Hippocampal formation (tissue), 2 donors: Measurements from ENCODE around the gene MCTP1.

Experiments used
- DNase-seq, 2 donors: peaks; one replicate each; lab custom pipeline; 2025; lab: John Stamatoyannopoulos, UW

The MCTP1 gene

DNA sequence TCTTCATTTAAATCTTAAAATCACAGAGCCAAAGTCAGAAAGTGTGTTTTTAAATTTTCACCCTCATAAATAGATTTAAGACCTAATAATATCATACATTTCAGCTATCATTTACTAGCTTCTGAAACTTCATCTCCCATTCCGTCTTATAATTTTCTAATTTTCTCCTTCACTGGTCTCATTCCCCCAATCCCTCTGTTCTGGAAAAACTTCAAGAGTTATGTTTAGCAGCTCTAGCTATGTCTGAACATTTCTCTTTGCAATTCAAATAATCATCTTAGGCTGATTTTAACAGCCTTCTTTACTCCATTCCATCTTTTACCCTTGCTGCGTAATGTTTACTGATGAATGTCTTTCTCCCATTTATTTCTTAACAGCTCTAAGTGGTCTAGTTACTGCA is 474.0 kb downstream of the MCTP1 start:
- no peak for DNase-seq

- no peak for DNase-seq
These were observed 474.6 kb downstream of the MCTP1 start for GRCh38 chr5:94810281-94810680.

GRCh38 chr5:94808497-94808896 is 476.4 kb downstream of the MCTP1 start:
- DNase-seq = no peak

DNA sequence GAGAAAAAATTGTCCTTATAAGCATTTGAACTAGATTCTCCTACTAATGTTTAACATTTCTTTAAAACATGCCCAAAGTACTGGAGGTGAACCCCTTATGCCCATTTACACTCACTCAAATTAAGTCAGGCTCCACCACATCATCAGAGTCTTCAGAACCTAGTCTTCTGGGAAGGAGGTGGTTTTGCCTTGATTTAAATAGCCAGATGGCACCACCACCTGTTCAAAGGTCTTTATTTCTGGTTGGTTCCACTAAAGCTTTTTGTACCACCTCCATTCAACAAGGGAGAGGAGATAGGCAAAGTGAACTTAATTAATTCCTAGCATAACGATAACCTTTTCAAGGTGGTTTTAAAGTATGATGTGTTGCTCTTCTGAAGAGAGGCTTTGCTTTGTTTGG is 476.9 kb downstream of the MCTP1 start:
- no peak for DNase-seq

- DNase-seq = no peak
These were observed 482.4 kb downstream of the MCTP1 start for GRCh38 chr5:94802450-94802849.

GRCh38 chr5:94796586-94796985 is 488.3 kb downstream of the MCTP1 start:
- no peak for DNase-seq

DNA sequence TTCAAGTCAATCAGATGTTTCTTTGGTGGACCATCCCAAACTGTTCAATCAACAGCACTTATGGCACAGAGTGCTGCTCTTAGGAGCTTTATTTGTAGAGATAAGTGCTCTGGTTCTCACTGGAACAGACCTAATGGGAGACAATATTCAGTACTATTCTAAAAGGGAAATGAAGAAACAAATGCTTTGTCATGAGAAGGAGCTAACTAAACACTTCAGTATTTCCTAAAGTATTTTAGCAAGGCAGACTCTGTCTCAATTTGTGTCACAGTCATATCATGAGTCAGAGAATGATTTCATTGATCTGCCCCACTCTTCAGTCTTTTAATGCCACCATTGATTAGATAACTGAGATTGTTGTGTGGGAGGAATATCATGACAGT is 491.1 kb downstream of the MCTP1 start:
- DNase-seq = no peak

GRCh38 chr5:94793113-94793815 is 491.6 kb downstream of the MCTP1 start:
- DNase-seq = no peak

- no peak for DNase-seq
These were observed 493.1 kb downstream of the MCTP1 start for GRCh38 chr5:94791829-94792228.

DNA sequence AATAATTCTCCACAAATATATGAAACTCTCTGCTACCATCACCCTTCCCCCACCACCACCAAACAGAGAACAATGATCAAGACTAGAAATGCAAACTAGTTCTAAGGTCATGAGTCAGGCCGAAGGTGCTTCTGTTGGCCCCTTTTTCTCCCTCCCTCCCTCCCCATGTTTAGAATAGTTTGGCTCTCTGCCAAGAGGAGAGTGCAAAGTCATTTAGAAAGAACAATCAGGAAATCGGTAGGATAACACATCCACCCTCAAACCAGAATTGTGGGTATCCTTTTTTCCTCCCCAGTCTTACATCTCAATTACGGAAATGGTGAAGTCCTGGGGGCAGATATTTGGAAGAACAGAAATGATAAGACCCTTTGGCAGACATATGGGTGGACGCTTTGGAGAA is 496.4 kb downstream of the MCTP1 start:
- DNase-seq = no peak

GRCh38 chr5:94784536-94785505 is 500.1 kb downstream of the MCTP1 start:
- DNase-seq = peak in 1 of 2 donors; percentile 7

DNA sequence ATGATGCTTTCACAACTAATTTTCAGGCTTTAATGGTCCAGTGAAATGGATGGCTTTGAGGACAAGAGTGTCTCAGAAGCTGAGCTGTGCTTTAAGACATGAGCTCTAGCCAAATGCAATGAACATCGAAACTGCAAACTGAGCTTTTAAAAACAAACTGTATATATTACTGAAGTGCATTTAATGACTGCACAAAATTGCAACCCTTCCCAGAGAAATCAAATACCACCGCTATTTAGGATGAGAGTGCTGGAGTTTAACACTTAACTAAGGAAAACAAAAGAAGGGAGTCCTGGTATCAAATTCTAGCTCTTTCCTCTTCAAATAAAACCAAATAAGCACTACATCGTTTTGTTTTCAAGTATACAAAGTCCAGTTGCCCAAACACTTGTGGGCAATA is 502.5 kb downstream of the MCTP1 start:
- no peak for DNase-seq

DNA sequence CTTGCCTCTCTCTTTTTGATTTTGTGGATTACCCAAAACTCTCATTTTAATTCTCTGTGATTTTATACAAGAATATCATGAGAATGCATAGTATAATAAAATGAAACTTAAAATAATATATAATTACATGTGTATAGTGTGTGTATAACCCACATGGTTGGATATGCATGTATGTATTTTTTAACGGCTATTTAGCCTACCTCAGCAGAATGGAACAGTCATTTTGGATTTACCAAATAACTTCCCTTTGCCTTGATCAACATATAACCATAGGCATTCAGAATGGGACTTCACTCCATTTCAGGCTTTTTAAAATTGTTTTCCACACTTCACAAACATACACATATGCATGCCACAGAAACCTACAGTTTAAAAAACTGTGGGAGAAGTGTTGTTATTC is 505.2 kb downstream of the MCTP1 start:
- DNase-seq = no peak

DNA sequence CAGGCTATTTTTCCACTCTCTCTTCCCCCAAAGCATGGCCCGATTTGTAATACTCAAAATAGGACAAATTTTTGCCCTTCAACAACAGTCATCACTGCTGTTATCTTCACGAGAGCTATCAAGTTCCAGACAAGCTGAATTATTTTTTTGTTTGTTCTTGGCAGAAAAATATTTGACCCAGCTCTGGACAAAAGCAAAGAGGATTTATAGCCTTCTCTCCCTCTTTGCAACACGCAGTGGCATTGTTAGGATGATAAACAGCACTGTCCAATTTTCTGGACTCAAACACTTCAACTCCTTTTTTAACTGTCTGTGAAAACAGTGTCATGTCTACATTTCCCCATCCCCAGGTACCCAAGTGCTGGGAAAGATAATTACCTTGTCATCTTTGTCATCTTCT is 506.2 kb downstream of the MCTP1 start:
- DNase-seq = no peak

DNA sequence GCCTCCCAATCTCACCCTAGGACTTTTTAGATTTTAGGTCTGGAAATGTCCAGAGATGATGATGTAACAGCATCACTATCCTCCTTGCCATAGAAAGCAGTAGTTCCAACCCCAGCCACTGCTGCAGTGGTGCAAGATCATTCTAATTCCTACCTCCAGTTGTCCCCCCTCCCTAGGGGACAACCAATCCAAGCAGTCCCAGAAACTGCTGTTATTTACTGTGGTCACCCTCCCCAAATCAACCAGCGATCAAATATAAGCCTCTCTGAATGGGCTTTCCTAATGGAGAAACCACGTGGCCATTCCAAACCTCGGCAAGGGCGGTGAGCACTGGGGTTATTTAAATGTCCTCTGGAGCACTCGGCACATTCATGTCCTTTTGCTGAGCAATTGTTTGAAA is 506.6 kb downstream of the MCTP1 start:
- DNase-seq = no peak

DNA sequence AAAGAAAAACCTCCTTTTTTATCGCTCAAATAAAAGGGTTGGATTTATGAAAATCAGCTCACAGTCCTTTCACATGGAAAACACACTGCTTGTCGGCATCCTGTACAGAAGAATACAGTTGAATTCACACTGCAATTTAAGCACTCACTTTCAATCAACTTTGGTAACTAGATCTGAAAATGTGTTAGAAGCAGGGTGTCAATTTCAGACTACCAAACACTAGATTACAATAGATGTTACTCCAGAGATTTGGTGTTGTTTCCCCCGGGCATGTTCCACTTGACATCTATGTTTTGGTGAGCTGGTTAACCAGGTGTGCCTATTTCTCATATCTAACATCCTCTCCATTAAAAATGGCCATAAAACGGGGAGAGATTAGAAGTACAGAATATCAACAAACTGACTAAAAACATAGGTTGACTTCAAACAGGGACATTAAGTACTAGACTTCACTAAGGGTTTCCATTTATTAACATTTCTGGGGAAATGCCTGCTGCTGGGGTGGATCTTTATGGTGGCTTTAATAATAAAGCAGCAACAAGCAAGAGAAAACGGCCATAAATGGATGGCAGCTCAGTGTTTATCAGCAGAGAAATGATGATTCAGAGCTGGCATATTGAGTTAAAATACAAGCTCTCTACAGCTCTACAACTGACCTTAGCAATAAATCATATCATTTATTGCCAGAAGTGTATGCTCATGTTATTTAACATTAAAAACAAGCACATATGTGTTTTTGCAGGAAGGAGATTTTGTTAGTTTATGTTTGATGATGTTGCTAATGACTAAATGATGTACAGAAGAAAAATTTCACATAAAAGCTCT is 507.6 kb downstream of the MCTP1 start:
- no peak for DNase-seq

- no peak for DNase-seq
These were observed 508.7 kb downstream of the MCTP1 start for GRCh38 chr5:94776167-94776566.

GRCh38 chr5:94775088-94775487 is 509.8 kb downstream of the MCTP1 start:
- no peak for DNase-seq

- no peak for DNase-seq
These were observed 513.2 kb downstream of the MCTP1 start for GRCh38 chr5:94771742-94772141.

DNA sequence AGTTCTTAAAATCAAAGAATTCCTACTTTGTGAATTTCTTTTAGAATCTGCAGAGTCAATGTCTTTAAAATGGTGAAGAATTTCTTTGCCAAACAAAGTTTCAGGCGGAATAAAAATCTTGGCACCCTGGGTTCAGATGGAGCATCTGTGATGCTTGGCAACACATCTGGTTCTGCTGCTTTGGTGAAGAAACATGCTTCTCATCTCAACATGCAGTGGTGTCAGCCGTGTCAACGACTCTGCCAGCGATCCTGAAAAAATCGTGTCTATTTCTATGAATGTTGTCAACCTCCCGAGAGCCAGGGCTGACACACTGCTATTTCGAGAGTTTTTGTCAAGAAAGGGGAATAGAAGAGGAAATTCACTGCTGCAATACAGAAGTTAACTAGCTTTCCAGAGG is 514.9 kb downstream of the MCTP1 start:
- DNase-seq = no peak

- DNase-seq = no peak
These were observed 523.1 kb downstream of the MCTP1 start for GRCh38 chr5:94761786-94762185.

- no peak for DNase-seq
These were observed 523.8 kb downstream of the MCTP1 start for GRCh38 chr5:94761055-94761454.
